ENCODE results near the gene ISL2. TPM values are rescaled to one million over a fixed set of nuclear protein-coding genes. Genes with fewer than 3 reads are reported as not detected.

The ISL2 gene
- polyA plus RNA-seq, 3 donors, result 0.40 to 2.3 (median 0.52) TPM

DNA sequence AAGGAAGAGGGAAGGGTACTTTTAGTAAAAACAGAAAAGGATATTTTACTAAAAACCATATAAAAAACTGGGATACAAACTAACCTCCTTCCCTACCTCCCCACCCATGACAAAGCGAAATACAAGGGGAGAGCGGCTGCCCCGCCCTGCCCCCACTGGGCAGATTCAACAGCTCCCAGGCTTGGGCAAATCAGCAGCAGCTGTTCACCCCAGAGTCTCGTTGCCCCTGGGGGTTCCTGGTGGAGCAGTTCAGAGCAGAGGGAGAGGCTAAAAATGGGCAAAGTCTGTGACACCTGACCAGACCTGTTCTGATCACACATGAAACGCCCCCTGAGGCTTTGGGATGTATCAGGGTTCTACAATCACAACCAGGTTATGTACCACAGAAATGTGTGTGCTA lies 22.8 kb upstream of the ISL2 start:
- no CpG with 5 or more reads among the region's 5 CpGs for WGBS (ENCODE audit: insufficient coverage)
- Mint-ChIP-seq H3K9me3 (peaks cover 0 to 5% (median 0%) of the 10 kb centered on the region in 7 donors), H3K27ac (no peak overlapping the region), H3K4me1 (peaks cover 17% of the 10 kb centered on the region), H3K4me3 (no peak overlapping the region), H3K36me3 (peaks cover 0 to 3% of the 10 kb centered on the region in 2 donors), H3K27me3 (ENCODE audit: low read depth in 3 of 3) (peaks cover 4 to 8% (median 5%) of the 10 kb centered on the region in 3 donors)
- H3K9ac ChIP-seq (ENCODE audit: insufficient read depth, low read length, poor library complexity, severe bottlenecking), result no peak overlapping the region
- H3K27ac ChIP-seq (ENCODE audit: low read depth in 1 of 2, low read length in 2 of 2), result no peak overlapping the region
- no peak for TF ChIP-seq CTCF (IDR thresholded peaks at IDR 0.05)
- H2AFZ ChIP-seq (ENCODE audit: insufficient read depth, low read depth, low read length, poor library complexity, severe bottlenecking), result peak overlapping the region; percentile 3
- intact Hi-C loops (cut with micrococcal nuclease), result no loop called here
- no peak overlapping the region for H3K4me3 ChIP-seq (replicated peaks in 1 of 3; ENCODE audit: low read depth in 2 of 3, low read length in 3 of 3)
- H3K79me2 ChIP-seq (ENCODE audit: insufficient read depth, low read length), result peaks cover 26% of the 10 kb centered on the region
- no peaks in the 10 kb centered on the region for H3K27me3 ChIP-seq (ENCODE audit: control insufficient read depth in 2 of 2, insufficient read depth in 2 of 2, low read length in 2 of 2)
- peaks cover 16% of the 10 kb centered on the region for H4K20me1 ChIP-seq (ENCODE audit: insufficient read depth, low read length)
- no peaks in the 10 kb centered on the region for H3K9me3 ChIP-seq (replicated peaks in 1 of 2; ENCODE audit: control insufficient read depth in 1 of 2, insufficient read depth in 1 of 2, low read length in 2 of 2)
- peaks cover 20 to 23% of the 10 kb centered on the region in 2 donors for H3K4me1 ChIP-seq (ENCODE audit: control insufficient read depth in 1 of 2, insufficient read depth in 2 of 2, low read length in 2 of 2)
- H3K36me3 ChIP-seq (replicated peaks in 1 of 2; ENCODE audit: control insufficient read depth in 1 of 2, insufficient read depth in 2 of 2, low read length in 2 of 2), result no peaks in the 10 kb centered on the region
- H3K4me2 ChIP-seq (replicated peaks; ENCODE audit: extremely low read depth, low read length, poor library complexity, severe bottlenecking), result no peak overlapping the region
- DNase-seq, result no peak

- no peaks in the 10 kb centered on the region for H3K4me1 Mint-ChIP-seq
- no peak overlapping the region for H3K9ac ChIP-seq (ENCODE audit: insufficient read depth, low read length, poor library complexity, severe bottlenecking)
- DNase-seq, result no peak
- no peak overlapping the region for H3K4me2 ChIP-seq (replicated peaks; ENCODE audit: extremely low read depth, low read length, poor library complexity, severe bottlenecking)
- H3K4me3 Mint-ChIP-seq, result no peak overlapping the region
- TF ChIP-seq CTCF (IDR thresholded peaks at IDR 0.05), result no peak
- H3K27me3 ChIP-seq (ENCODE audit: control insufficient read depth in 2 of 2, insufficient read depth in 2 of 2, low read length in 2 of 2), result peaks cover 3 to 10% of the 10 kb centered on the region in 2 donors
- H3K27me3 Mint-ChIP-seq (ENCODE audit: low read depth in 3 of 3), result peaks cover 26 to 36% (median 28%) of the 10 kb centered on the region in 3 donors
- no peaks in the 10 kb centered on the region for H3K4me1 ChIP-seq (ENCODE audit: control insufficient read depth in 1 of 2, insufficient read depth in 2 of 2, low read length in 2 of 2)
- H4K20me1 ChIP-seq (ENCODE audit: insufficient read depth, low read length), result no peaks in the 10 kb centered on the region
- H3K9me3 Mint-ChIP-seq, result peaks cover 0 to 2% (median 0%) of the 10 kb centered on the region in 7 donors
- H3K27ac Mint-ChIP-seq, result no peak overlapping the region
- H3K36me3 Mint-ChIP-seq, result no peaks in the 10 kb centered on the region
- no peak overlapping the region for H3K4me3 ChIP-seq (replicated peaks in 1 of 3; ENCODE audit: low read depth in 2 of 3, low read length in 3 of 3)
- no peaks in the 10 kb centered on the region for H3K36me3 ChIP-seq (replicated peaks in 1 of 2; ENCODE audit: control insufficient read depth in 1 of 2, insufficient read depth in 2 of 2, low read length in 2 of 2)
- no peaks in the 10 kb centered on the region for H3K79me2 ChIP-seq (ENCODE audit: insufficient read depth, low read length)
- H2AFZ ChIP-seq (ENCODE audit: insufficient read depth, low read depth, low read length, poor library complexity, severe bottlenecking), result no peak overlapping the region
- intact Hi-C loops (cut with micrococcal nuclease), result no loop called here
- no peaks in the 10 kb centered on the region for H3K9me3 ChIP-seq (replicated peaks in 1 of 2; ENCODE audit: control insufficient read depth in 1 of 2, insufficient read depth in 1 of 2, low read length in 2 of 2)
- no peak overlapping the region for H3K27ac ChIP-seq (ENCODE audit: low read depth in 1 of 2, low read length in 2 of 2)
- 100% methylated on average over 3 of the region's 6 CpGs for WGBS (ENCODE audit: insufficient coverage)
These were observed 16.6 kb upstream of the ISL2 start for GRCh38 chr15:76320012-76320411.
